HG02870 (cell line): Measurements from ENCODE around the gene FARS2.
A peak's percentile ranks its signal among the peaks of the same experiment; 100 is the strongest.

Source experiments
- ATAC-seq: cut with Tn5 transposase; IDR thresholded peaks from one replicate; pipeline ENCODE4 v1.9.1; 2021; ENCODE audit warnings: mild to moderate bottlenecking, moderate library complexity; ENCODE audit not compliant: unreplicated experiment

The FARS2 gene

GRCh38 chr6:5710936-5711335 lies 449.6 kb downstream of the FARS2 start:
- no peak for ATAC-seq

- no peak for ATAC-seq
Measured at GRCh38 chr6:5712349-5713215, 451.3 kb downstream of the FARS2 start.

- ATAC-seq: no peak
Measured at GRCh38 chr6:5713519-5713918, 452.2 kb downstream of the FARS2 start.

- no peak for ATAC-seq
Measured at GRCh38 chr6:5718231-5718947, 457.1 kb downstream of the FARS2 start.

- ATAC-seq: peak; percentile 94
Measured at GRCh38 chr6:5723841-5724691, 462.8 kb downstream of the FARS2 start.

GRCh38 chr6:5724911-5725310 lies 463.6 kb downstream of the FARS2 start:
- ATAC-seq: no peak

GRCh38 chr6:5726976-5727718 lies 465.8 kb downstream of the FARS2 start:
- no peak for ATAC-seq

- no peak for ATAC-seq
Measured at GRCh38 chr6:5728351-5729079, 467.2 kb downstream of the FARS2 start.

- no peak for ATAC-seq
Measured at GRCh38 chr6:5729080-5729434, 467.7 kb downstream of the FARS2 start.

- no peak for ATAC-seq
Measured at GRCh38 chr6:5729813-5730517, 468.7 kb downstream of the FARS2 start.

- no peak for ATAC-seq
Measured at GRCh38 chr6:5730585-5731263, 469.4 kb downstream of the FARS2 start.

GRCh38 chr6:5731435-5731834 lies 470.1 kb downstream of the FARS2 start:
- no peak for ATAC-seq

- no peak for ATAC-seq
Measured at GRCh38 chr6:5732496-5732895, 471.2 kb downstream of the FARS2 start.

GRCh38 chr6:5736016-5736738 lies 474.9 kb downstream of the FARS2 start:
- ATAC-seq: no peak

- ATAC-seq: no peak
Measured at GRCh38 chr6:5737460-5737859, 476.1 kb downstream of the FARS2 start.

- no peak for ATAC-seq
Measured at GRCh38 chr6:5738211-5738610, 476.9 kb downstream of the FARS2 start.

GRCh38 chr6:5744497-5744896 lies 483.2 kb downstream of the FARS2 start:
- no peak for ATAC-seq

GRCh38 chr6:5745081-5745480 lies 483.8 kb downstream of the FARS2 start:
- no peak for ATAC-seq
